ENCODE data around the gene WASHC4. TPM values are rescaled to one million over a fixed set of nuclear protein-coding genes. Genes with fewer than 3 reads are reported as not detected.

Gene WASHC4
- polyA plus RNA-seq, 1 of the 3 experiments (the other 2 are of a cell fraction) = 11.2 TPM

- H3K9me3 ChIP-seq = no peaks in the 10 kb centered on the region
- H3K9ac ChIP-seq = peak overlapping the region; percentile 48; the same call in 1 of the 2 replicates
- peaks cover 2 to 13% of the 10 kb centered on the region in 2 experiments; a peak in 3 of 4 replicates for H3K4me1 ChIP-seq (ENCODE audit: control insufficient read depth in 1 of 2, insufficient read depth in 2 of 2, low read depth in 1 of 2, low read length in 1 of 2)
- TF ChIP-seq JUND (IDR thresholded peaks at IDR 0.05) (no peak), TCF12 (IDR thresholded peaks at IDR 0.05) (no peak)
- TF ChIP-seq, protein P1, sequence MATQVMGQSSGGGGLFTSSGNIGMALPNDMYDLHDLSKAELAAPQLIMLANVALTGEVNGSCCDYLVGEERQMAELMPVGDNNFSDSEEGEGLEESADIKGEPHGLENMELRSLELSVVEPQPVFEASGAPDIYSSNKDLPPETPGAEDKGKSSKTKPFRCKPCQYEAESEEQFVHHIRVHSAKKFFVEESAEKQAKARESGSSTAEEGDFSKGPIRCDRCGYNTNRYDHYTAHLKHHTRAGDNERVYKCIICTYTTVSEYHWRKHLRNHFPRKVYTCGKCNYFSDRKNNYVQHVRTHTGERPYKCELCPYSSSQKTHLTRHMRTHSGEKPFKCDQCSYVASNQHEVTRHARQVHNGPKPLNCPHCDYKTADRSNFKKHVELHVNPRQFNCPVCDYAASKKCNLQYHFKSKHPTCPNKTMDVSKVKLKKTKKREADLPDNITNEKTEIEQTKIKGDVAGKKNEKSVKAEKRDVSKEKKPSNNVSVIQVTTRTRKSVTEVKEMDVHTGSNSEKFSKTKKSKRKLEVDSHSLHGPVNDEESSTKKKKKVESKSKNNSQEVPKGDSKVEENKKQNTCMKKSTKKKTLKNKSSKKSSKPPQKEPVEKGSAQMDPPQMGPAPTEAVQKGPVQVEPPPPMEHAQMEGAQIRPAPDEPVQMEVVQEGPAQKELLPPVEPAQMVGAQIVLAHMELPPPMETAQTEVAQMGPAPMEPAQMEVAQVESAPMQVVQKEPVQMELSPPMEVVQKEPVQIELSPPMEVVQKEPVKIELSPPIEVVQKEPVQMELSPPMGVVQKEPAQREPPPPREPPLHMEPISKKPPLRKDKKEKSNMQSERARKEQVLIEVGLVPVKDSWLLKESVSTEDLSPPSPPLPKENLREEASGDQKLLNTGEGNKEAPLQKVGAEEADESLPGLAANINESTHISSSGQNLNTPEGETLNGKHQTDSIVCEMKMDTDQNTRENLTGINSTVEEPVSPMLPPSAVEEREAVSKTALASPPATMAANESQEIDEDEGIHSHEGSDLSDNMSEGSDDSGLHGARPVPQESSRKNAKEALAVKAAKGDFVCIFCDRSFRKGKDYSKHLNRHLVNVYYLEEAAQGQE (IDR thresholded peaks at IDR 0.05; ENCODE audit: low read depth, low read length) = peak; percentile 85; the same call in 1 of the 2 replicates
- peak overlapping the region in 1 of 2 experiments; percentile 87; a peak in 2 of 4 replicates for H3K27ac ChIP-seq (ENCODE audit: low read depth in 2 of 2, low read length in 1 of 2)
- peaks cover 81 to 91% of the 10 kb centered on the region in 2 experiments for H3K36me3 ChIP-seq (replicated peaks in 1 of 2; ENCODE audit: control insufficient read depth in 1 of 2, insufficient read depth in 2 of 2, low read length in 1 of 2)
- H3K27me3 ChIP-seq (ENCODE audit: insufficient read depth) = no peaks in the 10 kb centered on the region
- no peak for DNase-seq
- H3K79me2 ChIP-seq (ENCODE audit: insufficient read depth) = peaks cover 59% of the 10 kb centered on the region
- POLR2A ChIA-PET = interaction anchor here (1.0 to 1.1 kb wide), 2 partner anchors 15 to 30 kb away, joined by 3 read pairs; partner anchors contain the start of gene APPL2
- H3K4me2 ChIP-seq = 0 out of 2 replicates have a peak overlapping the region, but pooled peaks have one; percentile 13
- H3F3A ChIP-seq (replicated peaks; ENCODE audit: insufficient read depth) = peaks cover 40% of the 10 kb centered on the region
- CTCF ChIA-PET = interaction anchor here (1.9 kb wide), 1 partner anchor 13 kb away, joined by 6 read pairs; no protein-coding TSS in a partner anchor
- H2AFZ ChIP-seq (ENCODE audit: low read depth) = no peak overlapping the region
- H3K9me2 ChIP-seq = no peaks in the 10 kb centered on the region
- H3K4me3 ChIP-seq (ENCODE audit: low read depth in 2 of 2, low read length in 1 of 2) = no peak overlapping the region
- no peaks in the 10 kb centered on the region for H4K20me1 ChIP-seq (ENCODE audit: insufficient read depth)
- WGBS (ENCODE audit: low lambda C conversion rate) = 89% methylated on average over 9 of the region's 10 CpGs
These were observed 98.0 kb downstream of the WASHC4 start for GRCh38 chr12:105205322-105206048.

DNA sequence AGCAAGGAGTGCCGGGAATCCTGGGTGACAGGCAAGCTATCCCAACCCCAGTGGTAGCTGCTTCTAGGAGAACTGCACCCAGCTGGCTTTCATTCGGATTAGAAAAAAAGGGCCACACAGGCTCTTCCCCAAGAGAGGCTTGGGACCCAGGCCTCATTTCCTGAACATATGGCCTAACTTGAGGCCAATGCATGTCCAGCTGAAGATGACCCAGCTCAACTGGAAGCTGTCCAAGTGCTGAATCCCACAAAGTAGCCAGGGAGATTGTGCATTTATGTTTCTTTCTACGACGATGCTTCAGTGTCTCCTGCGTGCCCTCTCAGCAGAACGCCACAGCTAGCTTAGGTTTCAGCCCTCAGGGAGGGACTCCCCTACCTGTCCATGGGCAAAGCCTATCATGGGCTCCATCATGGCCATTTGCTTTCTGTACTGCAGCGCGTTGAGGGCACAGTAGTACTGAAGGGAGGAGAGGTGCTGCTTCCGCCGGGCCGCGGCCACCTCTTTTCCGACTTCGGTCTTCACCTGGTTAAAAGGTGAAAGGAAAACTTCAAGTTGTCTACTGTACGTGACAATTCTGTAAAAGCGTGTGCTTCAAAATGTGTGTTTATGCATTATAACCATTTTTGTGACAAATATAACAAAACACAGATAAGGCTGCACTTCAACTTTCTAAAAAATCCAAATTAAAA lies 99.3 kb downstream of the WASHC4 start:
- Histone ChIP-seq H3K27me3 (ENCODE audit: insufficient read depth) (no peaks in the 10 kb centered on the region), H3F3A (replicated peaks; ENCODE audit: insufficient read depth) (peaks cover 42% of the 10 kb centered on the region), H3K36me3 (replicated peaks in 1 of 2; ENCODE audit: control insufficient read depth in 1 of 2, insufficient read depth in 2 of 2, low read length in 1 of 2) (peaks cover 88 to 94% of the 10 kb centered on the region in 2 experiments), H2AFZ (ENCODE audit: low read depth) (no peak overlapping the region), H3K9ac (no peak overlapping the region), H4K20me1 (ENCODE audit: insufficient read depth) (no peaks in the 10 kb centered on the region), H3K9me2 (no peaks in the 10 kb centered on the region), H3K79me2 (ENCODE audit: insufficient read depth) (peaks cover 61% of the 10 kb centered on the region), H3K4me3 (ENCODE audit: low read depth in 2 of 2, low read length in 1 of 2) (no peak overlapping the region), H3K27ac (ENCODE audit: low read depth in 2 of 2, low read length in 1 of 2) (peak overlapping the region in 1 of 2 experiments; percentile 87; a peak in 2 of 4 replicates), H3K4me1 (ENCODE audit: control insufficient read depth in 1 of 2, insufficient read depth in 2 of 2, low read depth in 1 of 2, low read length in 1 of 2) (peaks cover under 1 to 13% of the 10 kb centered on the region in 2 experiments; a peak in 3 of 4 replicates), H3K9me3 (no peaks in the 10 kb centered on the region), H3K4me2 (no peak overlapping the region)
- CTCF ChIA-PET = interaction anchor here (1.9 kb wide), 1 partner anchor 12 kb away, joined by 6 read pairs; no protein-coding TSS in a partner anchor
- POLR2A ChIA-PET = no interaction called here
- whole genome bisulfite sequencing (ENCODE audit: low lambda C conversion rate) = 96% methylated on average over 15 of the region's 16 CpGs
- TF ChIP-seq, protein P1 (IDR thresholded peaks at IDR 0.05; ENCODE audit: low read depth, low read length) = peak; percentile 91
- TF ChIP-seq RAD21 (IDR thresholded peaks at IDR 0.05; ENCODE audit: low read length) (no peak), PBX3 (IDR thresholded peaks at IDR 0.05) (no peak)
- no peak for DNase-seq

All from SK-N-SH (cell line).